GM12873 (cell line): ENCODE data around the gene CHN1.

Source experiments
- CTCF ChIP-seq: IDR thresholded peaks from 2 replicates; pipeline ENCODE4 v1.5.1; 2012; ENCODE audit warnings: low read depth, mild to moderate bottlenecking, moderate library complexity, low read length, control low read depth; ENCODE audit not compliant: insufficient read depth; ENCODE audit errors: missing control alignments

CHN1 gene

GRCh38 chr2:175003875-175004729, 1.1 kb downstream of the CHN1 start:
- no peak for TF ChIP-seq CTCF

GRCh38 chr2:175002547-175003274, 2.5 kb downstream of the CHN1 start:
- TF ChIP-seq CTCF: no peak

GRCh38 chr2:175001566-175001965, 3.6 kb downstream of the CHN1 start:
- TF ChIP-seq CTCF: no peak

GRCh38 chr2:174997110-174997509, 8.1 kb downstream of the CHN1 start:
- TF ChIP-seq CTCF: no peak

GRCh38 chr2:174996622-174997021, 8.6 kb downstream of the CHN1 start:
- TF ChIP-seq CTCF: no peak

- TF ChIP-seq CTCF: no peak
Measured at GRCh38 chr2:174994381-174994780, 10.8 kb downstream of the CHN1 start.

- no peak for TF ChIP-seq CTCF
Measured at GRCh38 chr2:174992886-174993285, 12.3 kb downstream of the CHN1 start.
